Gastroesophageal sphincter (tissue), 3 donors: ENCODE results near the gene F2RL3.

ENCODE experiments used
- CTCF ChIP-seq, 4 experiments: fragments of 200-600 bp in 2 of 4; fragments of 450-650 bp in 2 of 4; sonication (generic) in 1 of 4; IDR thresholded peaks; one replicate each; pipeline ENCODE4 v1.5.1; 2017 to 2019; ENCODE audit warnings: antibody characterized with exemption in 4 of 4, mild to moderate bottlenecking in 2 of 4, moderate library complexity in 2 of 4
- EP300 ChIP-seq: sonication (generic); formaldehyde crosslinking; IDR thresholded peaks from one replicate; pipeline ENCODE4 v1.6.1; 2017; ENCODE audit warnings: antibody characterized with exemption, mild to moderate bottlenecking
- POLR2A ChIP-seq, 2 donors: fragments of 450-650 bp; IDR thresholded peaks; one replicate each; pipeline ENCODE4 v1.6.1; 2017; ENCODE audit warnings: antibody characterized with exemption in 2 of 2, mild to moderate bottlenecking in 2 of 2, moderate library complexity in 1 of 2
- POLR2AphosphoS5 ChIP-seq: sonication (generic); formaldehyde crosslinking; IDR thresholded peaks from one replicate; pipeline ENCODE4 v1.6.1; 2017; ENCODE audit warnings: antibody characterized with exemption

GRCh38 chr19:16894080-16894479 is 5.3 kb downstream of the F2RL3 start:
- TF ChIP-seq CTCF (IDR thresholded peaks at IDR 0.05), result no peak
- TF ChIP-seq POLR2A (IDR thresholded peaks at IDR 0.05), result no peak
- TF ChIP-seq POLR2AphosphoS5, result no peak
- no peak for TF ChIP-seq EP300
